Measurements from ENCODE around the gene PDE6G. TPM values are rescaled to one million over a fixed set of nuclear protein-coding genes. Genes with fewer than 3 reads are reported as not detected.
A peak's percentile ranks its signal among the peaks of the same experiment; 100 is the strongest.

The PDE6G gene
- total and polyA plus RNA-seq, 2 of the 13 experiments (the other 11 are each of a cell fraction or from before 2014, with no cell fraction given), result 1.4 to 6.7 TPM

GRCh38 chr17:81697261-81698044 lies 41.1 kb upstream of the PDE6G start (continued):
- TF ChIP-seq MBNL3 (CRISPR knock-in tag; conservative IDR thresholded peaks at IDR 0.05), result no peak
- no peak for TF ChIP-seq JDP2 (CRISPR knock-in tag; IDR thresholded peaks at IDR 0.05; ENCODE audit: borderline replicate concordance)
- TF ChIP-seq RBFOX2 (IDR thresholded peaks at IDR 0.05; ENCODE audit: low read depth, low read length), result no peak
- TF ChIP-seq ZNF10 (CRISPR knock-in tag; IDR thresholded peaks at IDR 0.05; ENCODE audit: borderline replicate concordance, low read depth), result no peak
- no peak for TF ChIP-seq NONO (IDR thresholded peaks at IDR 0.05)
- TF ChIP-seq NONO (CRISPR knock-in tag; conservative IDR thresholded peaks at IDR 0.05), result 0 out of 2 replicates have a peak, but pooled peaks have one; percentile 17
- TF ChIP-seq ZNF678 (CRISPR knock-in tag; IDR thresholded peaks at IDR 0.05), result no peak

DNA sequence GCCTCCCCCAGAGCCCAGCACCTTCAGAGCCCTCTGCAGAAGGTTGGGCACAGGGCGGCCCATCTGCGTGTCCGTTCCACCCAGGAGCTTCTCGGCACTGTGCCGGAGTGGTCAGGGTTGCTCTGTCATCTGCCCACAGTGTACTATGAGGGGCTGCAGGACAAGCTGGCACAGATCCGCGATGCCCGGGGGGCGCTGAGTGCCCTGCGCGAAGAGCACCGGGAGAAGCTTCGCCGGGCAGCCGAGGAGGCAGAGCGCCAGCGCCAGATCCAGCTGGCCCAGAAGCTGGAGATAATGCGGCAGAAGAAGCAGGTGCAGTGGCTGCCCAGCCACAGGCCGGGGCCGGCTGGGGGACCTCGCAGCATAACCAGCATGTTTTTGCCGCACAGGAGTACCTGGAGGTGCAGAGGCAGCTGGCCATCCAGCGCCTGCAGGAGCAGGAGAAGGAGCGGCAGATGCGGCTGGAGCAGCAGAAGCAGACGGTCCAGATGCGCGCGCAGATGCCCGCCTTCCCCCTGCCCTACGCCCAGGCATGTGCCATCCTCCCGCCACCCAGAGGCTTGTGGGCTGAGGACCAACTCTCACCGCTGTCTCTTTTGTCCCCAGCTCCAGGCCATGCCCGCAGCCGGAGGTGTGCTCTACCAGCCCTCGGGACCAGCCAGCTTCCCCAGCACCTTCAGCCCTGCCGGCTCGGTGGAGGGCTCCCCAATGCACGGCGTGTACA lies 40.0 kb upstream of the PDE6G start:
- Histone ChIP-seq H3K27ac (ENCODE audit: extremely low read length, insufficient read depth, low read length) (no peak overlapping the region), H3K9ac (ENCODE audit: insufficient read depth, low read depth, low read length) (no peak overlapping the region), H3K9me3 (ENCODE audit: low read length) (no peaks in the 10 kb centered on the region), H4K20me1 (ENCODE audit: insufficient read depth, low read length) (peaks cover 9% of the 10 kb centered on the region), H3K27me3 (ENCODE audit: control insufficient read depth in 1 of 2, insufficient read depth in 2 of 2, low read length in 2 of 2) (no peaks in the 10 kb centered on the region; a peak in 1 of 5 replicates), H3K4me2 (ENCODE audit: low read depth, low read length) (no peak overlapping the region), H3K4me1 (ENCODE audit: insufficient read depth, low read length) (peaks cover 9% of the 10 kb centered on the region), H3K4me3 (replicated peaks in 1 of 3; ENCODE audit: insufficient read depth in 1 of 3, low read depth in 2 of 3, low read length in 3 of 3) (no peak overlapping the region), H2AFZ (ENCODE audit: low read length) (no peak overlapping the region), H3K79me2 (ENCODE audit: insufficient read depth, low read length) (peaks cover 19% of the 10 kb centered on the region), H3K36me3 (replicated peaks in 1 of 2; ENCODE audit: control insufficient read depth in 1 of 2, insufficient read depth in 2 of 2, low read length in 2 of 2) (peaks cover 58 to 76% of the 10 kb centered on the region in 2 experiments)
- ChIA-PET CTCF (ENCODE audit: low intra/inter-chr PET ratio, low total read pairs) (no interaction called here), POLR2A (interaction anchor here (1.3 to 2.1 kb wide), 2 partner anchors 13 to 17 kb away, joined by 5 to 16 read pairs; partner anchors contain the start of genes ARL16 and HGS)
- 0 out of 3 replicates have a peak, but pooled peaks have one; percentile 2 for ATAC-seq
- FAIRE-seq, result no peak
- intact Hi-C loops (cut with micrococcal nuclease; ENCODE audit: unreplicated experiment) (no loop called here), in situ Hi-C loops (cut with HindIII; ENCODE audit: extremely low pct_ligation_motif_present, low pct_unique_long_range_greater_than_20kb) (no loop called here)
- TSS peak; percentile 31 for BruUV-seq (replicated peaks)
- no peak for DNase-seq (ENCODE audit: low spot score)
- 98% methylated on average over 38 of the region's 40 CpGs for WGBS (ENCODE audit: low lambda C conversion rate)
- TF ChIP-seq ZNF225 (CRISPR knock-in tag; IDR thresholded peaks at IDR 0.05) (no peak), GTF2F1 (IDR thresholded peaks at IDR 0.05; ENCODE audit: low read length) (no peak), ZFP91 (CRISPR knock-in tag; IDR thresholded peaks at IDR 0.05; ENCODE audit: borderline replicate concordance) (peak; percentile 45; the same call in 1 of the 2 replicates), ZNF3 (CRISPR knock-in tag; IDR thresholded peaks at IDR 0.05) (no peak), NR1H2 (CRISPR knock-in tag; IDR thresholded peaks at IDR 0.05; ENCODE audit: borderline replicate concordance, low read depth) (no peak), CC2D1A (CRISPR knock-in tag; IDR thresholded peaks at IDR 0.05) (no peak), CCDC6 (CRISPR knock-in tag; IDR thresholded peaks at IDR 0.05) (no peak), ZNF605 (CRISPR knock-in tag; IDR thresholded peaks at IDR 0.05) (no peak), HNRNPL (IDR thresholded peaks at IDR 0.05; ENCODE audit: low read depth, low read length) (peak; percentile 62; the same call in 1 of the 2 replicates), ZNF296 (CRISPR knock-in tag; conservative IDR thresholded peaks at IDR 0.05) (no peak)
- TF ChIP-seq, protein P1, sequence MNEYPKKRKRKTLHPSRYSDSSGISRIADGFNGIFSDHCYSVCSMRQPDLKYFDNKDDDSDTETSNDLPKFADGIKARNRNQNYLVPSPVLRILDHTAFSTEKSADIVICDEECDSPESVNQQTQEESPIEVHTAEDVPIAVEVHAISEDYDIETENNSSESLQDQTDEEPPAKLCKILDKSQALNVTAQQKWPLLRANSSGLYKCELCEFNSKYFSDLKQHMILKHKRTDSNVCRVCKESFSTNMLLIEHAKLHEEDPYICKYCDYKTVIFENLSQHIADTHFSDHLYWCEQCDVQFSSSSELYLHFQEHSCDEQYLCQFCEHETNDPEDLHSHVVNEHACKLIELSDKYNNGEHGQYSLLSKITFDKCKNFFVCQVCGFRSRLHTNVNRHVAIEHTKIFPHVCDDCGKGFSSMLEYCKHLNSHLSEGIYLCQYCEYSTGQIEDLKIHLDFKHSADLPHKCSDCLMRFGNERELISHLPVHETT (CRISPR knock-in tag; conservative IDR thresholded peaks at IDR 0.05), result no peak
- TF ChIP-seq, protein P2, sequence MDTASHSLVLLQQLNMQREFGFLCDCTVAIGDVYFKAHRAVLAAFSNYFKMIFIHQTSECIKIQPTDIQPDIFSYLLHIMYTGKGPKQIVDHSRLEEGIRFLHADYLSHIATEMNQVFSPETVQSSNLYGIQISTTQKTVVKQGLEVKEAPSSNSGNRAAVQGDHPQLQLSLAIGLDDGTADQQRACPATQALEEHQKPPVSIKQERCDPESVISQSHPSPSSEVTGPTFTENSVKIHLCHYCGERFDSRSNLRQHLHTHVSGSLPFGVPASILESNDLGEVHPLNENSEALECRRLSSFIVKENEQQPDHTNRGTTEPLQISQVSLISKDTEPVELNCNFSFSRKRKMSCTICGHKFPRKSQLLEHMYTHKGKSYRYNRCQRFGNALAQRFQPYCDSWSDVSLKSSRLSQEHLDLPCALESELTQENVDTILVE (CRISPR knock-in tag; IDR thresholded peaks at IDR 0.05), result no peak
